HG03066 (cell line): Measurements from ENCODE around the gene HES6.

ENCODE experiments used
- ATAC-seq: cut with Tn5 transposase; IDR thresholded peaks from one replicate; pipeline ENCODE4 v1.9.1; 2021; ENCODE audit warnings: low read depth; ENCODE audit not compliant: unreplicated experiment

HES6 gene

GRCh38 chr2:238239863-238240756, at the start of gene HES6:
Gene HES6 (minus strand): TSS chr2:238240038. CDS start chr2:238239905, 133 bp downstream.
- peak; percentile 85 for ATAC-seq

GRCh38 chr2:238289574-238289973, 49.7 kb upstream of the HES6 start:
- no peak for ATAC-seq

GRCh38 chr2:238288650-238289573, 49.1 kb upstream of the HES6 start:
- ATAC-seq, result peak; percentile 91

GRCh38 chr2:238287737-238288649, 48.2 kb upstream of the HES6 start, which contains the start of gene PER2:
Gene PER2 (minus strand): TSS chr2:238288610. CDS start chr2:238277936, 10,674 bp downstream.
- peak; percentile 29 for ATAC-seq

GRCh38 chr2:238286987-238287736, 47.3 kb upstream of the HES6 start:
- no peak for ATAC-seq

- ATAC-seq, result no peak
Measured at GRCh38 chr2:238286551-238286950, 46.7 kb upstream of the HES6 start.

GRCh38 chr2:238286095-238286494, 46.3 kb upstream of the HES6 start:
- no peak for ATAC-seq

GRCh38 chr2:238285653-238286082, 45.8 kb upstream of the HES6 start:
- ATAC-seq, result no peak

GRCh38 chr2:238284802-238285515, 45.1 kb upstream of the HES6 start:
- ATAC-seq, result no peak

- ATAC-seq, result no peak
Measured at GRCh38 chr2:238282861-238283738, 43.3 kb upstream of the HES6 start.

- no peak for ATAC-seq
Measured at GRCh38 chr2:238281826-238282480, 42.1 kb upstream of the HES6 start.

- no peak for ATAC-seq
Measured at GRCh38 chr2:238280083-238280825, 40.4 kb upstream of the HES6 start.

- ATAC-seq, result no peak
Measured at GRCh38 chr2:238279324-238279682, 39.5 kb upstream of the HES6 start.

- no peak for ATAC-seq
Measured at GRCh38 chr2:238278626-238279323, 38.9 kb upstream of the HES6 start.

GRCh38 chr2:238277695-238278094, 37.9 kb upstream of the HES6 start:
- ATAC-seq, result no peak
